Measurements from ENCODE around the gene PCDHA2. TPM values are rescaled to one million over a fixed set of nuclear protein-coding genes. Genes with fewer than 3 reads are reported as not detected.
"Not testable (repeated sequence)": the region's sequence is repeated elsewhere in the genome, so short reads cannot be mapped to it uniquely, and the experiment has no call there.

PCDHA2 gene
- total and polyA plus RNA-seq, 4 donors, result 0.99 to 5.7 (median 3.9) TPM

- H3K9me3 ChIP-seq (ENCODE audit: control insufficient read depth, insufficient read depth, low read length), result peaks cover 12% of the 10 kb centered on the region
These were observed 13.7 kb downstream of the PCDHA2 start for GRCh38 chr5:140808241-140808888.

GRCh38 chr5:140808889-140809291 is 14.2 kb downstream of the PCDHA2 start:
- WGBS (ENCODE audit: insufficient coverage), result 60% methylated on average over 43 of the region's 43 CpGs
- Histone ChIP-seq H3K27ac (ENCODE audit: low read depth, low read length) (no peak overlapping the region), H3K9me3 (ENCODE audit: control insufficient read depth, insufficient read depth, low read length) (peaks cover 10% of the 10 kb centered on the region), H3K27me3 (ENCODE audit: control insufficient read depth, insufficient read depth, low read length) (no peaks in the 10 kb centered on the region), H3K4me3 (ENCODE audit: low read depth, low read length) (no peak overlapping the region), H3K36me3 (ENCODE audit: control insufficient read depth, insufficient read depth, low read length) (peaks cover 11% of the 10 kb centered on the region), H3K4me1 (ENCODE audit: control insufficient read depth, insufficient read depth, low read length) (no peaks in the 10 kb centered on the region)
- DNase-seq (ENCODE audit: low read depth in 4 of 6, low spot score in 6 of 6), result no peak

More at GRCh38 chr5:140808241-140808888, 13.7 kb downstream of the PCDHA2 start:
- H3K27me3 ChIP-seq (ENCODE audit: control insufficient read depth, insufficient read depth, low read length); H3K27ac ChIP-seq (ENCODE audit: low read depth, low read length); H3K4me3 ChIP-seq (ENCODE audit: low read depth, low read length); H3K4me1 ChIP-seq (ENCODE audit: control insufficient read depth, insufficient read depth, low read length); DNase-seq (ENCODE audit: low read depth in 4 of 6, low spot score in 6 of 6): not testable (repeated sequence)
- H3K36me3 ChIP-seq (ENCODE audit: control insufficient read depth, insufficient read depth, low read length), result peaks cover 11% of the 10 kb centered on the region
- 53% methylated on average over 62 of the region's 62 CpGs for WGBS (ENCODE audit: insufficient coverage)

- WGBS (ENCODE audit: insufficient coverage), result 28% methylated on average over 33 of the region's 39 CpGs
- H3K9me3 ChIP-seq (ENCODE audit: control insufficient read depth, insufficient read depth, low read length), result peaks cover 1% of the 10 kb centered on the region
- peak in 2 of 6 donors; percentile 22 to 32 for DNase-seq (ENCODE audit: low read depth in 4 of 6, low spot score in 6 of 6)
- H3K4me3 ChIP-seq (ENCODE audit: low read depth, low read length), result no peak within 1 kb of the TSS
- no peak within 1 kb of the TSS for H3K27ac ChIP-seq (ENCODE audit: low read depth, low read length)
- peaks cover 6% of the 10 kb centered on the region for H3K36me3 ChIP-seq (ENCODE audit: control insufficient read depth, insufficient read depth, low read length)
- no peaks in the 10 kb centered on the region for H3K4me1 ChIP-seq (ENCODE audit: control insufficient read depth, insufficient read depth, low read length)
- H3K27me3 ChIP-seq (ENCODE audit: control insufficient read depth, insufficient read depth, low read length), result no peaks in the 10 kb centered on the region
These were observed 27.0 kb downstream of the PCDHA2 start, which contains the start of gene PCDHA5 for GRCh38 chr5:140821375-140822280. Gene PCDHA5, plus strand, starts transcription at chr5:140821613.

- Histone ChIP-seq H3K9me3 (ENCODE audit: control insufficient read depth, insufficient read depth, low read length) (peaks cover 3% of the 10 kb centered on the region), H3K36me3 (ENCODE audit: control insufficient read depth, insufficient read depth, low read length) (peaks cover 6% of the 10 kb centered on the region), H3K27ac (ENCODE audit: low read depth, low read length) (no peak overlapping the region), H3K27me3 (ENCODE audit: control insufficient read depth, insufficient read depth, low read length) (no peaks in the 10 kb centered on the region), H3K4me3 (ENCODE audit: low read depth, low read length) (no peak overlapping the region), H3K4me1 (ENCODE audit: control insufficient read depth, insufficient read depth, low read length) (no peaks in the 10 kb centered on the region)
- WGBS (ENCODE audit: insufficient coverage), result 30% methylated on average over 4 of the region's 6 CpGs
- DNase-seq (ENCODE audit: low read depth in 4 of 6, low spot score in 6 of 6), result no peak
These were observed 27.6 kb downstream of the PCDHA2 start for GRCh38 chr5:140822281-140822629.

GRCh38 chr5:140822969-140823368 is 28.3 kb downstream of the PCDHA2 start:
- H3K9me3 ChIP-seq (ENCODE audit: control insufficient read depth, insufficient read depth, low read length); H3K36me3 ChIP-seq (ENCODE audit: control insufficient read depth, insufficient read depth, low read length); H3K4me3 ChIP-seq (ENCODE audit: low read depth, low read length); H3K27ac ChIP-seq (ENCODE audit: low read depth, low read length); H3K4me1 ChIP-seq (ENCODE audit: control insufficient read depth, insufficient read depth, low read length); H3K27me3 ChIP-seq (ENCODE audit: control insufficient read depth, insufficient read depth, low read length); DNase-seq (ENCODE audit: low read depth in 4 of 6, low spot score in 6 of 6): not testable (repeated sequence)
- WGBS (ENCODE audit: insufficient coverage), result 37% methylated on average over 48 of the region's 48 CpGs

- Histone ChIP-seq H3K9me3 (ENCODE audit: control insufficient read depth, insufficient read depth, low read length) (peaks cover 3% of the 10 kb centered on the region), H3K27me3 (ENCODE audit: control insufficient read depth, insufficient read depth, low read length) (no peaks in the 10 kb centered on the region), H3K4me1 (ENCODE audit: control insufficient read depth, insufficient read depth, low read length) (no peaks in the 10 kb centered on the region), H3K4me3 (ENCODE audit: low read depth, low read length) (no peak overlapping the region), H3K36me3 (ENCODE audit: control insufficient read depth, insufficient read depth, low read length) (peaks cover 6% of the 10 kb centered on the region), H3K27ac (ENCODE audit: low read depth, low read length) (no peak overlapping the region)
- DNase-seq (ENCODE audit: low read depth in 4 of 6, low spot score in 6 of 6), result no peak
- WGBS (ENCODE audit: insufficient coverage), result 49% methylated on average over 38 of the region's 38 CpGs
These were observed 28.8 kb downstream of the PCDHA2 start for GRCh38 chr5:140823475-140823874.

- DNase-seq (ENCODE audit: low read depth in 4 of 6, low spot score in 6 of 6), result peak in 2 of 6 donors; percentile 31 to 68
- Histone ChIP-seq H3K36me3 (ENCODE audit: control insufficient read depth, insufficient read depth, low read length) (peaks cover 13% of the 10 kb centered on the region), H3K27ac (ENCODE audit: low read depth, low read length) (no peak within 1 kb of the TSS), H3K9me3 (ENCODE audit: control insufficient read depth, insufficient read depth, low read length) (peaks cover 12% of the 10 kb centered on the region), H3K4me3 (ENCODE audit: low read depth, low read length) (peak within 1 kb of the TSS; percentile 9), H3K4me1 (ENCODE audit: control insufficient read depth, insufficient read depth, low read length) (no peaks in the 10 kb centered on the region), H3K27me3 (ENCODE audit: control insufficient read depth, insufficient read depth, low read length) (no peaks in the 10 kb centered on the region)
- 13% methylated on average over 16 of the region's 27 CpGs for WGBS (ENCODE audit: insufficient coverage)
These were observed 33.2 kb downstream of the PCDHA2 start, which contains the start of gene PCDHA6 for GRCh38 chr5:140827704-140828361. Gene PCDHA6, plus strand, starts transcription at chr5:140827960. Its CDS starts 132 bp downstream, at chr5:140828092.

- peak in 1 of 6 donors; percentile 28 for DNase-seq (ENCODE audit: low read depth in 4 of 6, low spot score in 6 of 6)
- Histone ChIP-seq H3K36me3 (ENCODE audit: control insufficient read depth, insufficient read depth, low read length) (peaks cover 12% of the 10 kb centered on the region), H3K4me1 (ENCODE audit: control insufficient read depth, insufficient read depth, low read length) (no peaks in the 10 kb centered on the region), H3K27me3 (ENCODE audit: control insufficient read depth, insufficient read depth, low read length) (no peaks in the 10 kb centered on the region), H3K4me3 (ENCODE audit: low read depth, low read length) (peak overlapping the region; percentile 9), H3K27ac (ENCODE audit: low read depth, low read length) (no peak overlapping the region), H3K9me3 (ENCODE audit: control insufficient read depth, insufficient read depth, low read length) (peaks cover 14% of the 10 kb centered on the region)
- 11% methylated on average over 11 of the region's 18 CpGs for WGBS (ENCODE audit: insufficient coverage)
These were observed 33.7 kb downstream of the PCDHA2 start for GRCh38 chr5:140828362-140828737.
